NOMO-1 treated with DMSO at 0.1 percent for 48 hours (cell line): Measurements from ENCODE around the gene SLC2A10.
A peak's percentile ranks its signal among the peaks of the same experiment; 100 is the strongest.
"Not testable (repeated sequence)": the region's sequence is repeated elsewhere in the genome, so short reads cannot be mapped to it uniquely, and the experiment has no call there.

Experiments
- DNase-seq: peaks from one replicate; lab custom pipeline; 2025; ENCODE audit not compliant: unreplicated experiment; lab: John Stamatoyannopoulos, UW

The SLC2A10 gene

GRCh38 chr20:46709459-46710152 is at the start of gene SLC2A10:
SLC2A10 (plus strand) TSS chr20:46709649; CDS start chr20:46709737, 88 bp downstream.
- peak; percentile 51 for DNase-seq

- no peak for DNase-seq
Measured at GRCh38 chr20:46660487-46660886, 49.0 kb upstream of the SLC2A10 start.

DNA sequence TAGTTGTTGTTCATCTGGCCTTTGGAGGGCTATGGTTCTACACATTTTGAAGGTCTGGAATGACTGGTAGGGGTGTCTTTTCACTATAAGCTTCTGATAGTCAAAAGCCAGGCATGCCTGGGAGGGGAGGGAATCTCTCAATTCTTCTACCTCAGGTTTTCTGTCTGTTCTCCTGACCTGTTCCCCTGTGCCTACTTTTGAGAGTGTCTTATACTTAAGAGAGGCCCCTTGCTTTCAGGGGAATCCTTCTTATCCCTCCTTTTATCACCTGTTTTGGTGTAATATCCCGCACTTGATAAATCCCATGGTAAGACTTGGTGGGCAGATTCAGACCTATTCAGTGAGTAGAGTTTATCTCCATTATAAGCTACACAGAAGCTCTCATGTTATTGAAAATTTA is 47.8 kb upstream of the SLC2A10 start:
- no peak for DNase-seq

GRCh38 chr20:46663531-46663930 is 45.9 kb upstream of the SLC2A10 start:
- DNase-seq: no peak

DNA sequence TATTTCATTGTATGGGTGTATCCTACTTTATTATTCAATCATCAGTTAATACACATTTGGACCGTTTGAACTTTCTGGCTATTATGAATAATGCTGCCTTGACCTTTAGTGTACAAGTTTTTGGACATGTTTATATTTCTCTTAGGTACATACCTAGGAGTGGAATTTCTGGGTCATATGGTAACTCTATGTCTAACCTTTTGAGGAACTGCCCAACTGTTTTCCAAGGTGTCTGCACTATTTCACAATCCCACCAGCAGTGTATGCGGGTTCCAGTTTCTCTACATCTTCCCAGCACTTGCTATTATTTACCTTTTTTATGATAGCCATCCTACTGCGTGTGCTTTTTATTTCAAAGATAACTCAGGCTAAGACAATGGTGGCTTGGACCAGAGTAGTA is 43.8 kb upstream of the SLC2A10 start:
- no peak for DNase-seq

- no peak for DNase-seq
Measured at GRCh38 chr20:46666306-46666705, 43.1 kb upstream of the SLC2A10 start.

DNA sequence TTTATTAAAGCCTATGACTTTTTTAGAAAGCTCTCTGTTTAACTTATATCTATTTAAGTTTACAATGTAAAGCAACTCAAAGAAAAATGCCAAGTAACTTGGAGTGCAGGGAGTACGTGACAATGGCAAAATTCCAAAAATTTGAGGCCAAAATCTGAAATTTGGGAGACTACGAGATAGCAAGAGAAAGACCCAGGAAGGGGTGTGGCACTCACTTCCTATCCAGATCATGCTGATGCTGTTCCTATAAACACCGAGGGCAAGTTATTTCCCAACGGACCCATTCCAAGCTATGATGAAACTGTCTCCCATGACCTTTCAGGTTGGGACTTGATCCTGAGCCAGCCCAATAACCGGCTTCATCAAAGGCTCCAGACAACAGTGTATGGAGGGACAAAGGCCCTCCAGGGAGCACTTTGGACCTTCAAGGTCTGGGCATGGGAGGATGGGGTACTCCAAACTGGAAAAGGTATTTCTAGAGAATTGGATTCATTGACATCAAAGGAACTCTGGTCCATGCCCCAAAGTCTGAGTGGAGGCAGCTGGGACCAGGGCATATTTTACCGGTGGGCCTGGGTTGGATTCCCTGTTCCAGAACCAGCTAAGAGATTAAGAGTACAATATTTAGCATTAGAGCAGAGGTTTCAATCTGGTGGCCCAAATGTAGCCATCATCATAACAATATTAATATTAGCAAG is 42.5 kb upstream of the SLC2A10 start:
- no peak for DNase-seq

DNA sequence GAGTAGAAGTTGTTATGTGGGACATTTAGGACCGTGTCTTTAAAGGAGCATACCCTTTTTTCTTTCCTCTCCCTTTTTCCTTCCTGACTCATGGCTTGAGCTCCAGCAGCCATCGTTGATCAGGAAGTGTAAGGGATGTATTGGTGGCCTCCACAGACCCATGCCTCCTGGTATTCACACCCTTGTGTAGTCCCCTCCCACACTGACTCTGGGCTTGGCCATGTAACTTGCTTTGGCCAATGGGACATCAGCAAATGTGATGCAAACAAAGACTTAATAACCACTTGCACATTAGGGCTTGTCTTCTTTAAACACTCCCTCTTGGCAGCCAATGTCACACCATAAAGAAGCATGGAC is 39.2 kb upstream of the SLC2A10 start:
- DNase-seq: no peak

DNA sequence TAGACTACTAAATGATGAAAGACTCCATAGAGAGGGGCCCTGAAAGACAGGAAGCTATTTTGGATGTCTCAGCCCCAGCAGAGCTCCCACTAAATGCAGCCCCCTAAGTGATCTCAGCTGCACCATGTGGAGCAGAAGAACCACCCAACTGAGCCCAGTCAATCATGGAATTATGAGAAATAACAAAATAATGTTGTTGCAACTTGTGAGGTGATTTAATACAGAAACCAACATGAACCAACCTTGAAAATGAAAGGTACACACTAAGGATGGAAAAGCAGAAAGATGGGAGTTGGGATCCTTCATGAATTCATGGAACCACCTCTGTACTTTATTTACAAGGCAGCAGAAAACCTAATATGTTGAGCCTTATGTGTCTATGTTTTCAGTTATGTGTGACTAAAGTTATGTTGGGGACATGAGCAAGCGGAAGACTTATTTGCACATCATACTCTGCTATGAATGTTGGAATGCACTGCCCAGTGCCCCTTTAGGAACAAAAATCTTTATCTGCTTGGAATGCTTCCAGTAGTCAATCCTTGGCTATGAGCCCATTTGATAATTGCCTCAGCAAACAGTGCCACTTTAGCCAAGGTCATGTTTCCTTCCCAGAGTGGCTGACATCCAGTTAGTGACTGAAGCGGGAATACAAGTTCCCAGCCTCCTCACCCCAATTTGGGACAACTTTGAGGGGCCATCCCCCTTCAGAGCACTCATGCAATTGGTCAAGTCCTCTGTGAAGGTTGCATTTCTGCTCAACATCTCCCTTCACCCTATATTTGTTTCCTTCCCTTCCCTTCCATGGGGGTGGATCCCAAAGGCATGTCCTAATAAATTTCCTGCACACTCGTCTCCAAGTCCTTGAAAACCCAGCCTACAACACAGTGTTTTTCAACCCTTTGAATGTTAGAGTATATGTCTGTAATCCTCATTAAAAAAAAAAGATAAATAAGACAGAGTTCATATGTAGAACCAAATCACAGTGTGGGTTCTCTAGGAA is 38.6 kb upstream of the SLC2A10 start:
- DNase-seq: no peak

DNA sequence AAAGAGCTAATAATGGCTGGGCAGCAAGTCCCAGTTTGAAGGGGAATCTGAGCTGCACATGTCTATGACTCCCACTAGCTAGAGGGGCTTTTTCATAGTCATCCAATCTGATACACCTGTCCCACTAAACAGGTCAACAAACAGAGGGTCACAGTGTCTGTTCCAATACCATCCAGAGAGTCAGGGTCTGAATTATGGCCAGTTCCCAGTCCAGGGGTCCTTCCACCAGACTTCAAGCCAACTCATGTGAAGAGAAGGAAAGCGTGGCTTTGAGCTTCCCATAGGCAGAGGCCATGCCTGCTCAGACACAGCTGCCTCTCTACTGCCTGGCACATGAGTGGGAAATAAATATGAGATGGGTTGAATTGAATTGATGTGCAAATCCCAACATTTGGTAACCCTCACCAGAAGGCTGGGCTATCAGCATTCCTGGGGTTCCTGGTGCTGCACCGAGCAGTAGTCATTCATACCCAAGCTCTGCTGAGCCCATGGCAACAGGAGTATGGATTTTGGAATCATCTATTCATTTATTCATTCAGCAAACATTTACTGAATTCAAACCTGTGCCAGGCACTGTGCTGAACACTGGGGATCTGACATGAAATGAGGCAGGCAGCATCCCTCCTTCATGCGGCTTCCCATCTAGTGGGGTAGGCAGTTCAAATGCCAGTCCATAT is 37.4 kb upstream of the SLC2A10 start:
- no peak for DNase-seq

DNA sequence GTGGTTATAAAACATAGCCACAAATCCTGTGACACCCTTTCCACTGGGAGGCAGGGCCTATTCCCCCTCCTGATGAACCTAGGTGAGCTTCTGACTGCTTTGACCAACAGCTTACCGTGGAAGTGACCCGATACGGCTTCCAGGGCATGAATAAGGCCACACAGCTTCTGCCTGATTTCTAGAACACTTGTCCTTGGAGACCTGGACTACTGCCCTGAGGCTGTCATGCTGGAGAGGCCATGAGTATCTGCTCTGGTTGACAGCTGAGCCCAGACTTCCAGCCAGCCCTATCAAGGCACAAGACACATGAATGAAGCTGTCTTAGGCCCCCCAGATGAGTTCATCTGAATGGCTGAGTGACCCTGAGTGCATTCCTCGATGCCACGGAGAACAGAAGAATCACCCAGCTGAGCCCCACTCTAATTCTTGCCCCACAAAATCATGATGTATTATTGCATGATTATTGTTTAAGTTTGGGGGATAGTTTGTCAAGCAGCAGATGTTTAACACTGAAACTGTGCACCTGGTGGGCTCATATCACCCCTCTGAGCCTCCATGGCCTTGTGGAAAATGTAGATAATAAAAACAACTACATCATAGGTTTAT is 36.8 kb upstream of the SLC2A10 start:
- DNase-seq: no peak

DNA sequence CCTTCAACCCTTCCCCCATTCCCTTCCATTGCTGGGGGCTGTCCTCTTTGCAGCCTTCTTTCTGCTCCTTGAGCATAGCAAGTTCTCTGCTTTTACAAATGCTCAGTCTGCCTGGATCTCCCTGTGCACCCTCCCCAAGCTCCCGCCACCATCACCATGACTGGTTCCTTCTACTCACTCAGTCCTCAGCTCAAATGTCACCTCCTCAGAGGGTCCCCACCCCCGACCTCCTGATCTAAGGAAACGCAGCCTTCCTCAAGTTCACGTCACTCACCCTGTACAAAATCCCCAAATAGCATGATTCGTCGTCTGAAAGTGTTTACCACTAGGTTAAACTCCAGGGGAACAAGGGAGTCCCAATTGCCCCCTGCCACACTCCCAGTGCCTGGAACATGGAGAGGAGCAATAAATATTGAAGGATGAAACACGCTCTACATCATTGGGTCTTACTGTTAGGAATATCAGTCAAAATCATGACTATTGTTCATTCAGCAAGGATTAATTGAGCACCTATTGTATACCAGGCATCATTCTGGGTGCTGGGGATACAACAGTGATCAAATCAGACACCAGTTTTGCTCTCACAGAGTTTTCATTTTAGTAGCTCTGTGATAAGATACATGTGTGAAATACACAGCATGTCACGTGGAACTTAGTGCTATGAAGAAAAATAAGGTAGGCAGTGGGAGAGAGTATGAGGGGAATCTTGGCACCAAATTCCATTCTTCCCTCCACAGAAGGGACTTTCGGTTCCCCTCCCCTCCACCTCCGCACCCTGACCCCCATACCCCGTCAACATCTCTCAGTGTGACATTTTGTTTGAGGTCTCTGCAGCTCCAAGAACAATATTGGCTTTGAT is 35.8 kb upstream of the SLC2A10 start:
- DNase-seq: no peak

DNA sequence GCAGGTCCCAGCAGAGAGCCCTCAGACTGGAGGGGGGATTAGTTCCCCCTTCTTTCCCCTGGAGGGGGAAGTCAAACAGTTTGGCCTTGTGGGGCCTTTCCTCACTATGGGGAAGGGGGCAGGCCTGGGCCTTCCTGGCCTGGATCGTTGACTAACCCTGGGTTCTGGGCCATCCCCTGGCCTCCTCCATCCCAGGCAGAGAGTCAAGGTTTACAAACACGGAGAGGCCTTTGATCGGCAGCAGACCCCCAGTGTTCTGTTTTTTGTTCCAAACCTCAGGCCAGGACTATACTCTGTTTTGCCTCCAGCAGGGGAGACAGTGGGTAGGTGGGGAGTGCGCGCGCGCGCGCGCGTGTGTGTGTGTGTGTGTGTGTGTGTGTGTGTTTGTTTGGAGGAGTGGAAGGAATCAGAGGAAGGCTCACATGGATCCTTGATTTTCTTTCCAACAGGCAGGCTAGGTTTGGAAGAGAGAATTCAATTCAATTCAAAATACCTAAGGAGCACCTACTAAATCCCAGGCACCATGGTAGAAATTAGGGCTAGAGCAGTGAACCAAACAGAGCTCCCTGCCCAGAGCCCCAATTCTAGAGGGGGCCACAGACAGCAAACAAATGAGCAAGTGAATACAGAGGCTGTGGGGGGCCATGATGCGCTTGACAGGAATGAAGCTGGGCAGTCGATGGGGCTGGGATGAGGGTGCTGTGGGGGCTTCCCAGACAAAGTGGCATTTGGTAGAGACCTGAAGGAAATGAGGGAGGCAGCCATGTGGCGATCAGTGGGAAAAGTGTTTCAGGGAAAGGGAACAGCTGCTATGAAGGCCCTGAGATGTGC is 35.0 kb upstream of the SLC2A10 start:
- no peak for DNase-seq

DNA sequence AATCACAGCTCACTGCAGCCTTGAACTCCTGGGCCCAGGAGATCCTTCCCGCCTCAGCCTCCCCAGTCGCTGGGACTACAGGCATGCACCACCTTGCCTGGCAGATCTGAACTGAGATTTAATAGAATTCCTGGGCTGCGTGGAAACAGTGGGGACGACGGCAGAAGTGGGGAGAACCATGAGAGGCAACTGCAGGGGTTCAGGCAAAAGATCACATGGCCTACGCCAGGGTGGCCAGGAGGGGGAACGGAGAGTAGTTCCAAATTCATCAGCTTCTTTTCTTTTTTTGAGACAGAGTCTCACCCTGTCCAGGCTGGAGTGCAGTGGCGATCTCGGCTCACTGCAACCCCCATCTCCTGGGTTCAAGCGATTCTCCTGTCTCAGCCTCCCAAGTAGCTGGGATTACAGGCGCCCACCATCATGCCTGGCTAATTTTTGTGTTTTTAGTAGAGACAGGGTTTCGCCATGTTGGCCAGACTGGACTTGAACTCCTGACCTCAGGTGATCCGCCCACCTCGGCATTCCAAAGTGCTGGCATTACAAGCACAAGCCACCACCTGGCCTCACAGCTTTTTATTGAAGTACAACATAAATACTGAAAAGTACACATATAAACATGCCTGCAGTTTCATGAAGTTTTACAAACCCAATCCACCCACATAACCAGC is 32.7 kb upstream of the SLC2A10 start:
- DNase-seq: not testable (repeated sequence)

- DNase-seq: no peak
Measured at GRCh38 chr20:46677608-46678007, 31.8 kb upstream of the SLC2A10 start.

DNA sequence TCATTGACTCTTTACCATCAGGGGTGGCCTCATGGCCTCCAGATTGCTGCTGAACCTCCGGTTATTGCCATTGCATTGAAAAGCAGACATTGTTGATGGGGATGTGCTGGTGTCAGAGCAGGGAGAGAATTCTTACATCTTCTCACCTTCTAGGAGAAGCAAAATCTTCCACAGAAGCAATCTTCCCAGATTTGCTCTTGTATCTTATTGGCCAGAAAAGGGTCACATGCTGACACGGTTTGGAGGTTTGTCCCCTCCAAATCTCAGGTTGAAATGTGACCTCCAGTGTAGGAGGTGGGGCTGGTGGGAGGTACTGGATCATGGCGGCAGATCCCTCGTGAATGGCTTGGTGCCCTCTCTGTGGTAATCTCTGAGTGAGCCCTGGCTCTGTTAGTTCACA is 30.9 kb upstream of the SLC2A10 start:
- DNase-seq: no peak

DNA sequence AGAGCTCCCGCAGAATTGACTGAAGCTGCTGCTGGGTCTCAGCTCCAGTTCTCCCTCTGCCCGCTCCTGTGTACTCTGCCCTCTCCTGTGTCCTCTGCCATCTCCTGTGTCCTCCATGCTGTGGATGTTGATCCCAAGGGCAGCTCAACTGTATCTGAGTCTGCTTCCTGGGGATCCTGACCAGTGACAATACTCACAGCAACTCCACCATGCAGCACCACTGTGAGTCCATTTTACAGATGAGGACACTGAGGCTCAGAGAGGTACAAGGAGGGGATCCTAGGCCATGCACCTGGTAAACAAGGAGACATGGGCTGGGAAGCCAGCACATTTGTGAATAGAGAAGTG is 28.8 kb upstream of the SLC2A10 start:
- DNase-seq: no peak
